8988T (cell line): Measurements from ENCODE around the gene CCDC110.

ENCODE experiments used
- DNase-seq: peaks from one replicate; pipeline ENCODE4 v3.0.0; 2011

Gene CCDC110

DNA sequence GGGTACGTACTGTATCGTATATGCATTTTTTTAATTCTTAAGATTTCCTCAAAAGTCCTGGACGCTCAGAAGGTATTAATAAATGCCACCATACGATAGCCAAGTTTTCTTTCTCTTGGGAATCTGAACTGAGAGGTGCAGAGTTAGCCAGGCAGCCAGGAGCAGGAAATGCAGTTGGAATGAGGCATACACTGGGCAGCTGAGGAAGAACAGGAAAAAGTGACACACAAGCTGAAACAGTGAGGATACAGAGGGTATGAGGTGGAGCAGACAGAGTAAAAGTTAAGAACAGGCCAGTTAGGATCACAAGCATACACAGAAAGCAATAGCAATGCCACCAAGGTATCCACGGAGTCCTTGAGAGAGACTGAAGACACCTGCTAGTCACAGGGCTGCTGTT, 59.1 kb downstream of the CCDC110 start:
- DNase-seq = no peak

GRCh38 chr4:185411849-185412248, 59.7 kb downstream of the CCDC110 start:
- no peak for DNase-seq

- no peak for DNase-seq
Measured at GRCh38 chr4:185408432-185408831, 63.1 kb downstream of the CCDC110 start.

DNA sequence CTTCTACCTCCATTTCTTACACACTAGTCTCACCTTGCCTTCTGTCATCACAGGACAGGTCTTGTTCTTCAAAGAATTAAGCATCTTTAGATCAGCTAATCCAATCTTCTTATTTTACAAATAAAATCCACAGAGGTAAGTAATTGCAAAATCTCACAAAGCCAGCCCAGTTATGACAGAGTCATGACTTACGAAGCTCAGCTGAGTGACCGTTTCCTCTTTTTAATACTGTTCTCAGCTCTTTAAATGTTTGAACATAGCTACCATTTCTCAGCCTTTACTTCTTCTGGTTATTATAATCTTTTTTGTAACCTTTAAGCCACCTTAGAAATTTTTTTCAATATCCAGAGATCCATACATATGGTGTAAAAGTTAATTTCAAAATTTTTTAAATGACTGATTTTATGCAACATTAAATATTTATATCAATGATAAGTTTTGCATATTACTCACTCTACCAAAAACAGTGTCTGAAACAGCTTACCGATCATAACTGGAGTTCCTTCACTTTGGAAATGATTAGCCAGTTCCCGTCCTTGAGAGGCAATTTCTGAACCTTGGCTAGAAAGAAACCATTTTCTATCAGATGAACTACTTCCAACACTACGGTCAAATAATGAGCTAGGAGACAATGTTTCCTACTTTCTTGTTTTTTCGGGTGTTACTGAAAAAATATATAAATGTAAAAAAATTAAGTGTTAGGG, 66.1 kb downstream of the CCDC110 start:
- DNase-seq = no peak

- no peak for DNase-seq
Measured at GRCh38 chr4:185404031-185404430, 67.5 kb downstream of the CCDC110 start.

GRCh38 chr4:185399466-185399865, 72.1 kb downstream of the CCDC110 start:
- DNase-seq = no peak

DNA sequence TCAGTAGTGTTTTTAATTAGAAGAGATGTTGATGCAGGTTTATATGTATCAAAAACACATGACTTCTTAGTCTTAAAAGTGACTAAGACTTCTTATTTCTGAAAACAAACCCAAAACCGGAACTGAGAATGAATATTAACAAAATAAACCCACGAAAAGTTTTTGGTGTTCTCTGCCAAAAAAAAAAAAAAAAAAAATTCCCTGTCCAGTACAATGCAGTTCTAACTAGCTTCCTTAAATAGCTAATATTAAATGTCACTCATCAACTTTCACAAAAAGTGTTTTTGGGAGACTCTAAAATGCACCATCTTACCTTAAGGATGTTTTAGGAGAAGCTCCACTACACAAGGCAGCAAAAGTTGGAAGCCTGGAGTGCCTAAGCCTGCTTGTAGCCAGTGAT, 72.9 kb downstream of the CCDC110 start:
- DNase-seq = no peak

- DNase-seq = peak; percentile 35
Measured at GRCh38 chr4:185396724-185397385, 74.7 kb downstream of the CCDC110 start, which contains the start of gene ANKRD37. Gene ANKRD37, plus strand, starts transcription at chr4:185396841. Its CDS starts 83 bp downstream, at chr4:185396924.

DNA sequence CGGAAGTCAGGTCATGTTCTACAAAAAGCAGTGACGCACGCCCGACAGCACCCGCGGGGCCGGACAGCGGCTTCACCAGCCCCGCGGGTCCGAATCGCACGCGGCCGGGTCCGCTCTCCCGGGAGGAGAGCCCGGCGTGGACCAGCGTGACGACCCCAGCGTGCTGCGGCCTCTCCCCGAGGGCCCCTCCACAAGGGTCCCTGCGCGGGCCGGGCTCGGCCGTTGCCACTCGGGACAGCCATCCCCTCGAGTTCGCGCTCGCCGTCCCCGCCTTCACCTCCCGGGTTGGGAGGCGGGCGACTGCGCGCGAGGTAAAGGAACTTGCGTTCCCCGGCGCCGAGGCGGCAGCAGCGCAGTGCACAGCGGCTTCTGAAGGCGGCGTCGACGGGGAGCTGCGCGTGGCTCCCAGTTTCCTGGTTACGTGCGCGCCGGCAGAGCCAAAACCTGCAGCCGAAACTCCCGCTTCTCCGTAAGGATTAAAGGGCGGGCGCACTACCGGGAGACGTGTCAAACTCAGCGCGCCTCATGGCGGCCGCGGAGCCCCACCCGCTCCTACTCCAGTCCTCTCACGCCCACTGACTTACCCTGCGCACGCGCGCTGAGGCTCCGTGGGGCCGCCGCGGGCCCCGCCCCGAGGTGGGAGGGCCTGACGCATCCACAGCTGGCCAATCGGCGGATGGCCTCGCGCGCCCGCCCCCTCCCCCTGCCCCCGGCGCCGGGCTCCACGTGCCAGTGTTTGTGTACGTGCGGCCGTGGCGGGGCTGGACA, 75.4 kb downstream of the CCDC110 start:
- DNase-seq = peak; percentile 89

GRCh38 chr4:185395238-185395955, 76.1 kb downstream of the CCDC110 start, which contains the start of gene LRP2BP:
Gene LRP2BP, minus strand, starts transcription at chr4:185395924. Its CDS starts 17,738 bp downstream, at chr4:185378186.
- no peak for DNase-seq
